Smooth muscle cell (in vitro differentiated cells): Measurements from ENCODE around the gene SSR3. TPM values are rescaled to one million over a fixed set of nuclear protein-coding genes. Genes with fewer than 3 reads are reported as not detected.

ENCODE experiments used
- DNase-seq: peaks from one replicate; lab custom pipeline; 2025; ENCODE audit not compliant: unreplicated experiment; lab: John Stamatoyannopoulos, UW
- H2AFZ ChIP-seq: fragments of 200-600 bp; sonication (generic); 2 replicates; pipeline ENCODE4 v1.6.0; 2016; ENCODE audit warnings: antibody characterized with exemption, low read depth, mild to moderate bottlenecking
- H3F3A ChIP-seq: fragments of 200-600 bp; sonication (generic); 2 replicates; pipeline ENCODE4 v1.6.0; 2017; ENCODE audit warnings: antibody characterized with exemption, low read depth
- H3K27ac ChIP-seq: fragments of 200-600 bp; sonication (generic); 2 replicates; pipeline ENCODE4 v1.5.1; 2016; ENCODE audit warnings: low read depth, mild to moderate bottlenecking
- H3K27me3 ChIP-seq: fragments of 200-600 bp; sonication (generic); 2 replicates; pipeline ENCODE4 v1.6.1; 2016; ENCODE audit warnings: low read depth, mild to moderate bottlenecking
- H3K36me3 ChIP-seq: fragments of 200-600 bp; sonication (generic); 2 replicates; pipeline ENCODE4 v1.5.1; 2016; ENCODE audit warnings: low read depth
- H3K4me1 ChIP-seq: fragments of 200-600 bp; sonication (generic); 2 replicates; pipeline ENCODE4 v1.5.1; 2016; ENCODE audit warnings: low read depth
- H3K4me2 ChIP-seq: fragments of 200-600 bp; sonication (generic); 2 replicates; pipeline ENCODE4 v1.6.0; 2016; ENCODE audit warnings: mild to moderate bottlenecking
- H3K4me3 ChIP-seq: fragments of 200-600 bp; sonication (generic); 2 replicates; pipeline ENCODE4 v1.5.1; 2016; ENCODE audit warnings: mild to moderate bottlenecking
- H3K79me2 ChIP-seq: fragments of 200-600 bp; sonication (generic); 2 replicates; pipeline ENCODE4 v1.6.0; 2016; ENCODE audit warnings: low read depth, mild to moderate bottlenecking
- H3K9ac ChIP-seq: fragments of 200-600 bp; sonication (generic); 2 replicates; pipeline ENCODE4 v1.6.0; 2016; ENCODE audit warnings: low read depth
- H3K9me3 ChIP-seq: fragments of 200-600 bp; sonication (generic); replicated peaks from 2 replicates; pipeline ENCODE4 v1.5.1; 2016; ENCODE audit warnings: low read depth
- H4K20me1 ChIP-seq: fragments of 200-600 bp; sonication (generic); 2 replicates; pipeline ENCODE4 v1.6.0; 2016; ENCODE audit warnings: low read depth
- WGBS: methylation state at CpG from one replicate; pipeline ENCODE4 v1.1.7; 2016; ENCODE audit warnings: low lambda C conversion rate; 5-methylcytosine and 5-hydroxymethylcytosine counted together
- polyA plus RNA-seq: library from polyadenylated mRNA; unstranded; fragments of >200 nt; fragmentation: Nextera tagmentation; extraction: Ambion mirVana; gene quantifications from 2 replicates; pipeline ENCODE4 v1.2.1, GENCODE V29; 2016
- total RNA-seq: library from RNA; depleted of rRNA; stranded (reverse); fragments of >200 nt; gene quantifications from 2 replicates; pipeline ENCODE4 v1.2.3, GENCODE V29; 2014
- TF ChIP-seq, protein P1 (sequence below): fragments of 200-600 bp; sonication (generic); IDR thresholded peaks from 2 replicates; pipeline ENCODE4 v1.5.1; 2017; ENCODE audit warnings: borderline replicate concordance, mild to moderate bottlenecking, antibody characterized with exemption; ENCODE audit not compliant: insufficient read depth, poor library complexity, severe bottlenecking

SSR3 gene
- total and polyA plus RNA-seq, 2 experiments from 2014 or later: 325 to 370 TPM

- peaks cover 5% of the 10 kb centered on the region for H3F3A ChIP-seq
- WGBS: 64% methylated on average over 2 of the region's 2 CpGs
- H2AFZ ChIP-seq: no peak overlapping the region
- H4K20me1 ChIP-seq: no peaks in the 10 kb centered on the region
- H3K27ac ChIP-seq: peak overlapping the region; percentile 44
- no peaks in the 10 kb centered on the region for H3K9me3 ChIP-seq
- no peak overlapping the region for H3K9ac ChIP-seq
- no peak for DNase-seq
- H3K4me1 ChIP-seq: peaks cover 19% of the 10 kb centered on the region
- TF ChIP-seq, protein P1, sequence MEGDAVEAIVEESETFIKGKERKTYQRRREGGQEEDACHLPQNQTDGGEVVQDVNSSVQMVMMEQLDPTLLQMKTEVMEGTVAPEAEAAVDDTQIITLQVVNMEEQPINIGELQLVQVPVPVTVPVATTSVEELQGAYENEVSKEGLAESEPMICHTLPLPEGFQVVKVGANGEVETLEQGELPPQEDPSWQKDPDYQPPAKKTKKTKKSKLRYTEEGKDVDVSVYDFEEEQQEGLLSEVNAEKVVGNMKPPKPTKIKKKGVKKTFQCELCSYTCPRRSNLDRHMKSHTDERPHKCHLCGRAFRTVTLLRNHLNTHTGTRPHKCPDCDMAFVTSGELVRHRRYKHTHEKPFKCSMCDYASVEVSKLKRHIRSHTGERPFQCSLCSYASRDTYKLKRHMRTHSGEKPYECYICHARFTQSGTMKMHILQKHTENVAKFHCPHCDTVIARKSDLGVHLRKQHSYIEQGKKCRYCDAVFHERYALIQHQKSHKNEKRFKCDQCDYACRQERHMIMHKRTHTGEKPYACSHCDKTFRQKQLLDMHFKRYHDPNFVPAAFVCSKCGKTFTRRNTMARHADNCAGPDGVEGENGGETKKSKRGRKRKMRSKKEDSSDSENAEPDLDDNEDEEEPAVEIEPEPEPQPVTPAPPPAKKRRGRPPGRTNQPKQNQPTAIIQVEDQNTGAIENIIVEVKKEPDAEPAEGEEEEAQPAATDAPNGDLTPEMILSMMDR: no peak
- peak overlapping the region; percentile 16 for H3K4me2 ChIP-seq
- H3K27me3 ChIP-seq: no peaks in the 10 kb centered on the region
- no peak overlapping the region for H3K4me3 ChIP-seq
- H3K36me3 ChIP-seq: no peaks in the 10 kb centered on the region
- H3K79me2 ChIP-seq: no peaks in the 10 kb centered on the region
These were observed 47.5 kb upstream of the SSR3 start for GRCh38 chr3:156602424-156602823.

DNA sequence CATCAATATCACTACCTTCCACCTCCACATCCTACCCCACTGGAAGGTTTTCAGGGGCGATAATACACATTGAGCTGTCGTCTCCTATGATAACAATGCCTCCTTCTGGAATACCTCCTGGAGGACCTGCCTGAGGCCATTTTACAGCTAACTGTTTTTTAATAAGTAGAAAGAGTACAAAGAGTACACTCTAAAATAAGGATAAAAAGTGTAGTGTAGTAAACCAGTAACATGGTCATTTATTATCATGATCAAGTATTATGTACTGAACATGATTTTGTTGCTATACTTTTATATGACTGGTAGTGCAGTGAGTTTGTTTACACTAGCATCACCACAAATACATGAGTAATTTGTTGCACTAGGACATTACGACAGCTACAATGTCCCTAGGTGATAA lies 46.6 kb upstream of the SSR3 start:
- TF ChIP-seq, protein P1: no peak
- Histone ChIP-seq H3K4me2 (peak overlapping the region; percentile 16), H3K4me3 (no peak overlapping the region), H3K36me3 (no peaks in the 10 kb centered on the region), H3K4me1 (peaks cover 17% of the 10 kb centered on the region), H2AFZ (no peak overlapping the region), H3K9me3 (no peaks in the 10 kb centered on the region), H3K27ac (no peak overlapping the region), H3K79me2 (no peaks in the 10 kb centered on the region), H3K9ac (no peak overlapping the region), H3F3A (peaks cover 5% of the 10 kb centered on the region), H4K20me1 (no peaks in the 10 kb centered on the region), H3K27me3 (no peaks in the 10 kb centered on the region)
- 65% methylated on average over 3 of the region's 3 CpGs for WGBS
- no peak for DNase-seq

DNA sequence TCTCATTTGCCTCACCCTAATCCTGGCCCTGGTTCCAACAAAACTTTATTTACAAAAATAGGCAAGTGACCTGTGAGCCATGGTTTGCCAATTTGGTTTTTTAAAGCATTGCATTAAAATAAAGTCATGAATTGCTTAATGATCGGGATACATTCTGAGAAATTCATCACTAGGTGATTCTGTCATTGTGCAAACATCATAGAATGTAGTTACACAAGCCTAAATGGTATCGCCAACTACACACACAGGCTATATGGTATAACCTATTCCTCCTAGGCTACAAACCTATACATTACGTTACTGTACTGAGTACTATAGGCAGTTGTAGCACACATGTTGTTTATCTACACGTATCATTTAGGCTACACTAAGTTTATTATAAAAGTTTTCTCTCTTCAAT lies 45.9 kb upstream of the SSR3 start:
- no peak for DNase-seq
- H2AFZ ChIP-seq: no peak overlapping the region
- H4K20me1 ChIP-seq: no peaks in the 10 kb centered on the region
- H3K79me2 ChIP-seq: no peaks in the 10 kb centered on the region
- no peak overlapping the region for H3K4me3 ChIP-seq
- no peaks in the 10 kb centered on the region for H3K36me3 ChIP-seq
- TF ChIP-seq, protein P1: no peak
- H3K4me2 ChIP-seq: no peak overlapping the region
- H3K4me1 ChIP-seq: peaks cover 10% of the 10 kb centered on the region
- H3K9ac ChIP-seq: no peak overlapping the region
- 93% methylated on average over 4 of the region's 4 CpGs for WGBS
- H3K27ac ChIP-seq: no peak overlapping the region
- H3K9me3 ChIP-seq: no peaks in the 10 kb centered on the region
- H3F3A ChIP-seq: peaks cover 2% of the 10 kb centered on the region
- H3K27me3 ChIP-seq: no peaks in the 10 kb centered on the region

GRCh38 chr3:156599089-156599874 lies 44.4 kb upstream of the SSR3 start:
- H3K36me3 ChIP-seq: no peaks in the 10 kb centered on the region
- no peaks in the 10 kb centered on the region for H3K4me1 ChIP-seq
- no peak overlapping the region for H3K4me2 ChIP-seq
- no peaks in the 10 kb centered on the region for H4K20me1 ChIP-seq
- no peaks in the 10 kb centered on the region for H3F3A ChIP-seq
- no peak overlapping the region for H3K4me3 ChIP-seq
- H3K27ac ChIP-seq: no peak overlapping the region
- no peaks in the 10 kb centered on the region for H3K27me3 ChIP-seq
- TF ChIP-seq, protein P1: no peak
- no peaks in the 10 kb centered on the region for H3K9me3 ChIP-seq
- no peaks in the 10 kb centered on the region for H3K79me2 ChIP-seq
- no peak for DNase-seq
- 88% methylated on average over 9 of the region's 9 CpGs for WGBS
- H2AFZ ChIP-seq: no peak overlapping the region
- no peak overlapping the region for H3K9ac ChIP-seq
